GM23338 (cell line): Measurements from ENCODE around the gene TMEM138.

ENCODE experiments used
- CREB1 ChIP-seq: fragments of 250-450 bp; sonication (Bioruptor Pico); IDR thresholded peaks from 2 replicates; pipeline ENCODE4 v1.5.0; 2020; ENCODE audit warnings: low read depth, mild to moderate bottlenecking, moderate library complexity
- CTCF ChIP-seq, 2 experiments: fragments of 200-600 bp in 1 of 2; sonication (generic) in 1 of 2; conservative IDR thresholded peaks; 2 replicates each; pipeline versions ENCODE4 v1.5.1 to v1.6.1; 2016 to 2017; ENCODE audit warnings: antibody characterized with exemption in 2 of 2, low read depth in 2 of 2, mild to moderate bottlenecking in 2 of 2, moderate library complexity in 1 of 2
- ETS1 ChIP-seq: IDR thresholded peaks from 2 replicates; pipeline ENCODE4 v1.6.1; 2016; ENCODE audit warnings: antibody characterized with exemption
- EZH2 ChIP-seq: fragments of 200-600 bp; sonication (generic); IDR thresholded peaks from one replicate; pipeline ENCODE4 v1.8.0; 2017; ENCODE audit warnings: antibody characterized with exemption, mild to moderate bottlenecking, low read depth; ENCODE audit not compliant: unreplicated experiment
- EZH2phosphoT487 ChIP-seq: fragments of 200-600 bp; sonication (generic); IDR thresholded peaks from one replicate; pipeline ENCODE4 v1.8.1; 2018; ENCODE audit warnings: antibody characterized with exemption; ENCODE audit not compliant: unreplicated experiment
- JUNB ChIP-seq: IDR thresholded peaks from one replicate; pipeline ENCODE4 v1.6.1; 2016; ENCODE audit warnings: antibody characterized with exemption; ENCODE audit not compliant: unreplicated experiment
- NANOG ChIP-seq: IDR thresholded peaks from 2 replicates; pipeline ENCODE4 v1.6.1; 2016; ENCODE audit warnings: antibody characterized with exemption, borderline replicate concordance
- POLR2AphosphoS5 ChIP-seq: IDR thresholded peaks from 2 replicates; pipeline ENCODE4 v1.6.1; 2016; ENCODE audit warnings: antibody characterized with exemption, low read depth
- REST ChIP-seq: IDR thresholded peaks from one replicate; pipeline ENCODE4 v1.6.1; 2018; ENCODE audit warnings: antibody characterized with exemption; ENCODE audit not compliant: unreplicated experiment
- STAT1 ChIP-seq: IDR thresholded peaks from one replicate; pipeline ENCODE4 v1.6.1; 2016; ENCODE audit warnings: antibody characterized with exemption; ENCODE audit not compliant: unreplicated experiment
- ZNF114 ChIP-seq: fragments of 250-450 bp; sonication (Bioruptor Pico); IDR thresholded peaks from 2 replicates; pipeline ENCODE4 v1.5.0; 2020; ENCODE audit warnings: mild to moderate bottlenecking, moderate library complexity
- ZNF331 ChIP-seq: fragments of 250-450 bp; sonication (Bioruptor Pico); IDR thresholded peaks from 2 replicates; pipeline ENCODE4 v1.5.0; 2020; ENCODE audit warnings: low read depth, mild to moderate bottlenecking, moderate library complexity

- TF ChIP-seq CTCF (conservative IDR thresholded peaks at IDR 0.05; ENCODE audit: low read depth in 2 of 2) = no peak
- TF ChIP-seq JUNB = no peak
- TF ChIP-seq REST = no peak
- TF ChIP-seq EZH2phosphoT487 = no peak
- TF ChIP-seq EZH2 = no peak
- no peak for TF ChIP-seq POLR2AphosphoS5
- no peak for TF ChIP-seq STAT1
- no peak for TF ChIP-seq ZNF114 (CRISPR knock-in tag)
- no peak for TF ChIP-seq NANOG
- no peak for TF ChIP-seq ZNF331 (CRISPR knock-in tag)
- no peak for TF ChIP-seq CREB1 (CRISPR knock-in tag)
- TF ChIP-seq ETS1 = no peak
These were observed 15.4 kb downstream of the TMEM138 start for GRCh38 chr11:61377461-61378160.
